ENCODE data around the gene ITPRID1.

GRCh38 chr7:31526864-31527263, 13.0 kb downstream of the ITPRID1 start:
- TF ChIP-seq, protein P1, sequence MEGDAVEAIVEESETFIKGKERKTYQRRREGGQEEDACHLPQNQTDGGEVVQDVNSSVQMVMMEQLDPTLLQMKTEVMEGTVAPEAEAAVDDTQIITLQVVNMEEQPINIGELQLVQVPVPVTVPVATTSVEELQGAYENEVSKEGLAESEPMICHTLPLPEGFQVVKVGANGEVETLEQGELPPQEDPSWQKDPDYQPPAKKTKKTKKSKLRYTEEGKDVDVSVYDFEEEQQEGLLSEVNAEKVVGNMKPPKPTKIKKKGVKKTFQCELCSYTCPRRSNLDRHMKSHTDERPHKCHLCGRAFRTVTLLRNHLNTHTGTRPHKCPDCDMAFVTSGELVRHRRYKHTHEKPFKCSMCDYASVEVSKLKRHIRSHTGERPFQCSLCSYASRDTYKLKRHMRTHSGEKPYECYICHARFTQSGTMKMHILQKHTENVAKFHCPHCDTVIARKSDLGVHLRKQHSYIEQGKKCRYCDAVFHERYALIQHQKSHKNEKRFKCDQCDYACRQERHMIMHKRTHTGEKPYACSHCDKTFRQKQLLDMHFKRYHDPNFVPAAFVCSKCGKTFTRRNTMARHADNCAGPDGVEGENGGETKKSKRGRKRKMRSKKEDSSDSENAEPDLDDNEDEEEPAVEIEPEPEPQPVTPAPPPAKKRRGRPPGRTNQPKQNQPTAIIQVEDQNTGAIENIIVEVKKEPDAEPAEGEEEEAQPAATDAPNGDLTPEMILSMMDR (IDR thresholded peaks at IDR 0.05 in 8 of 11, conservative IDR thresholded peaks at IDR 0.05 in 3 of 11): no peak
- no peak for TF ChIP-seq POLR2A (IDR thresholded peaks at IDR 0.05)
